Endothelial cell of umbilical vein (primary cell): ENCODE results near the gene SCAMP1. TPM values are rescaled to one million over a fixed set of nuclear protein-coding genes. Genes with fewer than 3 reads are reported as not detected.
A peak's percentile ranks its signal among the peaks of the same experiment; 100 is the strongest.

Experiments
- BruUV-seq: library from RNA; stranded (reverse); fragments of 400-500 nt; replicated peaks from 2 replicates; lab custom pipeline; 2021; lab: Mats Ljungman, UMichigan
- CTCF ChIA-PET: fragments of 300-600, 350-600 bp; sonication (Branson Sonifier 250); formaldehyde crosslinking; loops from one replicate; lab custom pipeline; 2021; ENCODE audit warnings: antibody characterized with exemption, inconsistent platforms; lab: Charles Lee
- POLR2A ChIA-PET: fragments of 300-600, 350-600 bp; sonication (Branson Sonifier 250); formaldehyde crosslinking; loops from one replicate; lab custom pipeline; 2021; ENCODE audit warnings: antibody characterized with exemption, inconsistent platforms; lab: Charles Lee
- DNase-seq: peaks from one replicate; pipeline ENCODE4 v3.0.0-alpha.2; 2011; ENCODE audit warnings: low read depth, low spot score
- FAIRE-seq: peaks from 2 replicates; lab custom pipeline; 2011; peaks lifted over from hg19 to GRCh38; lab: Jason Lieb, UNC
- H2AFZ ChIP-seq: 2 replicates; pipeline ENCODE4 v1.6.0; 2012; ENCODE audit warnings: low read depth, low read length, control low read depth, inconsistent platforms
- H3K27ac ChIP-seq: 2 replicates; pipeline ENCODE4 v1.5.1; 2011; ENCODE audit warnings: low read depth, mild to moderate bottlenecking, control low read depth, low read length, moderate library complexity; ENCODE audit not compliant: insufficient read depth
- H3K27me3 ChIP-seq, 2 experiments: 2 replicates each; pipeline versions ENCODE4 v1.6.0 to v1.6.1; 2011; ENCODE audit warnings: low read length in 2 of 2, mixed read lengths in 1 of 2; ENCODE audit not compliant: control insufficient read depth in 2 of 2, insufficient read depth in 2 of 2
- H3K36me3 ChIP-seq, 2 experiments: 2 replicates in 1 of 2; 3 replicates in 1 of 2; pipeline ENCODE4 v1.5.1; 2011; ENCODE audit warnings: low read length in 2 of 2, mild to moderate bottlenecking in 1 of 2, moderate library complexity in 1 of 2; ENCODE audit not compliant: control insufficient read depth in 2 of 2, insufficient read depth in 2 of 2; ENCODE audit errors: extremely low read depth in 1 of 2
- H3K4me1 ChIP-seq: 3 replicates; pipeline ENCODE4 v1.5.1; 2011; ENCODE audit warnings: mild to moderate bottlenecking, low read length; ENCODE audit not compliant: control insufficient read depth, insufficient read depth; ENCODE audit errors: extremely low read depth
- H3K4me2 ChIP-seq: 2 replicates; pipeline ENCODE4 v1.6.1; 2011; ENCODE audit warnings: low read length, control low read depth, mixed read lengths; ENCODE audit not compliant: insufficient read depth
- H3K4me3 ChIP-seq, 3 experiments: fragments of 200-600 bp in 1 of 3; sonication (generic), shearing (Covaris generic) in 1 of 3; replicated peaks in 1 of 3; 2 replicates each; pipeline ENCODE4 v1.5.1; 2011 to 2016; ENCODE audit warnings: control low read depth in 3 of 3, low read length in 3 of 3, mild to moderate bottlenecking in 2 of 3, inconsistent platforms in 1 of 3, low read depth in 1 of 3, moderate library complexity in 1 of 3; ENCODE audit not compliant: insufficient read depth in 1 of 3
- H3K79me2 ChIP-seq: 2 replicates; pipeline ENCODE4 v1.6.0; 2012; ENCODE audit warnings: low read length, inconsistent platforms; ENCODE audit not compliant: control insufficient read depth, insufficient read depth
- H3K9ac ChIP-seq: replicated peaks from 2 replicates; pipeline ENCODE3; 2011; ENCODE audit warnings: low read length, control low read depth; ENCODE audit not compliant: insufficient read depth; ENCODE audit errors: extremely low read depth
- H3K9me1 ChIP-seq: replicated peaks from 3 replicates; pipeline ENCODE4 v1.6.0; 2011; ENCODE audit warnings: mild to moderate bottlenecking, low read length; ENCODE audit not compliant: control insufficient read depth, insufficient read depth; ENCODE audit errors: extremely low read depth
- H3K9me3 ChIP-seq: replicated peaks from 2 replicates; pipeline ENCODE4 v1.5.1; 2012; ENCODE audit warnings: low read length, inconsistent platforms; ENCODE audit not compliant: control insufficient read depth, insufficient read depth
- H4K20me1 ChIP-seq: replicated peaks from 2 replicates; pipeline ENCODE3; 2011; ENCODE audit warnings: mild to moderate bottlenecking, low read length; ENCODE audit not compliant: control insufficient read depth, insufficient read depth; ENCODE audit errors: extremely low read depth
- CTCF ChIP-seq, 2 donors: IDR thresholded peaks; 1 replicate in 1 of 2; 2 replicates in 1 of 2; pipeline ENCODE4 v1.5.1; 2011; ENCODE audit warnings: low read length in 2 of 2, mild to moderate bottlenecking in 2 of 2, moderate library complexity in 2 of 2, control low read depth in 1 of 2, inconsistent platforms in 1 of 2, low read depth in 1 of 2; ENCODE audit not compliant: insufficient read depth in 1 of 2; ENCODE audit errors: extremely low read depth in 1 of 2
- EZH2 ChIP-seq: IDR thresholded peaks from 2 replicates; pipeline ENCODE4 v1.6.1; 2012; ENCODE audit warnings: borderline replicate concordance, low read depth, mild to moderate bottlenecking, moderate library complexity, low read length, inconsistent platforms; ENCODE audit not compliant: severe bottlenecking
- FOS ChIP-seq: IDR thresholded peaks from 2 replicates; pipeline ENCODE4 v1.6.1; 2011; ENCODE audit warnings: mild to moderate bottlenecking, low read length, moderate library complexity, borderline replicate concordance; ENCODE audit not compliant: insufficient read depth
- GATA2 ChIP-seq: IDR thresholded peaks from 2 replicates; pipeline ENCODE4 v1.7.0; 2011; ENCODE audit warnings: low read depth, mild to moderate bottlenecking, moderate library complexity, mixed read lengths, low read length; ENCODE audit not compliant: insufficient read length, insufficient read depth
- JUN ChIP-seq: IDR thresholded peaks from 2 replicates; pipeline ENCODE4 v1.6.1; 2011; ENCODE audit warnings: borderline replicate concordance, low read depth; ENCODE audit not compliant: insufficient read length, insufficient read depth
- MAX ChIP-seq: IDR thresholded peaks from 2 replicates; pipeline ENCODE4 v1.6.1; 2011; ENCODE audit not compliant: insufficient read depth, insufficient read length
- MYC ChIP-seq: IDR thresholded peaks from one replicate; pipeline ENCODE4 v1.6.1; 2011; ENCODE audit warnings: mild to moderate bottlenecking, low read depth, low read length
- POLR2A ChIP-seq: IDR thresholded peaks from 2 replicates; pipeline ENCODE4 v1.6.1; 2012; ENCODE audit warnings: low read depth, mild to moderate bottlenecking, control low read depth, low read length
- POLR2AphosphoS5 ChIP-seq: IDR thresholded peaks from 2 replicates; pipeline ENCODE4 v1.6.1; 2012; ENCODE audit warnings: low read depth, mild to moderate bottlenecking, control low read depth, low read length, moderate library complexity; ENCODE audit not compliant: insufficient read depth
- dilution Hi-C: fragments of 300-500 bp; cut with MboI; formaldehyde crosslinking; loops from one replicate; pipeline ENCODE4 v1.15.0; 2019; ENCODE audit warnings: low sequenced_read_pairs; ENCODE audit not compliant: extremely low pct_ligation_motif_present
- intact Hi-C: fragments of 100-400 bp; cut with micrococcal nuclease; formaldehyde crosslinking; loops from one replicate; pipeline ENCODE4 v1.10.0; 2022
- polyA plus RNA-seq, 4 experiments: library from polyadenylated mRNA; depleted of rRNA in 3 of 4; stranded (reverse) in 3 of 4; unstranded in 1 of 4; fragments of >200 nt; gene quantifications; 2 replicates each; pipeline versions ENCODE4 v1.2.1 to v1.2.3, GENCODE V29; 2011 to 2012; ENCODE audit warnings: missing spikeins in 1 of 4
- total RNA-seq: library from RNA; stranded (reverse); gene quantifications from 2 replicates; pipeline ENCODE4 v1.2.3, GENCODE V29; 2021

SCAMP1 gene
- total and polyA plus RNA-seq, 2 donors (not counting 3 experiments of a cell fraction or from before 2014, with no cell fraction given), result 13.7 to 29.0 TPM

GRCh38 chr5:78405829-78406750 lies 45.7 kb downstream of the SCAMP1 start:
- intact Hi-C loops, result no loop called here
- BruUV-seq, result no TSS peak
- TF ChIP-seq FOS (peak; percentile 75), JUN (peak; percentile 2), MYC (no peak)
- no peak overlapping the region for H3K4me3 ChIP-seq
- H3K27me3 ChIP-seq, result no peaks in the 10 kb centered on the region
- no peak for FAIRE-seq
- H4K20me1 ChIP-seq, result no peaks in the 10 kb centered on the region
- H3K9ac ChIP-seq, result no peak overlapping the region
- H3K9me1 ChIP-seq, result no peaks in the 10 kb centered on the region
- DNase-seq, result peak; percentile 45
- peaks cover 14% of the 10 kb centered on the region for H3K4me1 ChIP-seq
- CTCF ChIA-PET, result interaction anchor here (1.0 to 1.4 kb wide), 2 partner anchors 11 to 12 kb away, joined by 3 to 4 read pairs; no protein-coding TSS in a partner anchor
- H3K36me3 ChIP-seq, result no peaks in the 10 kb centered on the region
- peak overlapping the region; percentile 37 for H3K27ac ChIP-seq
- dilution Hi-C loops, result no loop called here
- peaks cover 22% of the 10 kb centered on the region for H3K79me2 ChIP-seq
- H2AFZ ChIP-seq, result no peak overlapping the region
- peak overlapping the region; percentile 55 for H3K4me2 ChIP-seq
- POLR2A ChIA-PET, result no interaction called here
- H3K9me3 ChIP-seq, result no peaks in the 10 kb centered on the region

DNA sequence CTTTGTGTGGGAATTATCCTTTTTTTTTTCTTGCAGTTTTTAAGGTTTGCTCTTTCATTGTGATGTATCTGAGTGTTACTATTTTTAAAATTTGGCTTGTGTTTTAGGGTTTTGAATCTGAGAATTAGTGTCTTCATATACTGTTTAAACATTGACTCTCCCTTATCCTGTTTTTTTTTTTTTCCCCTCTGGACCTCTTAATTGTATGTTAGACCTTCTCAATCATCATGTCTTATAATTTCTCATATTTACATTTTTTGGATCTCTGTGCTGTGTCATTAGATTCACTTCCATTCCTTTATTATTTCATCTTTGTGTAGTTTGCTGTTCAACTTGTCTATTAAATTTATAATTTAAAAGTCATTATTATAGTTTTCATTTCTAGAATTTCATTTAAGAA lies 47.0 kb downstream of the SCAMP1 start:
- H4K20me1 ChIP-seq, result no peaks in the 10 kb centered on the region
- no peaks in the 10 kb centered on the region for H3K36me3 ChIP-seq
- H3K9ac ChIP-seq, result no peak overlapping the region
- intact Hi-C loops (no loop called here), dilution Hi-C loops (no loop called here)
- ChIA-PET POLR2A (no interaction called here), CTCF (no interaction called here)
- no peak overlapping the region for H3K4me2 ChIP-seq
- H3K4me1 ChIP-seq, result peaks cover 14% of the 10 kb centered on the region
- H3K27ac ChIP-seq, result no peak overlapping the region
- FAIRE-seq (no peak), DNase-seq (no peak)
- H3K4me3 ChIP-seq, result no peak overlapping the region
- H2AFZ ChIP-seq, result no peak overlapping the region
- no TSS peak for BruUV-seq
- H3K9me3 ChIP-seq, result no peaks in the 10 kb centered on the region
- peaks cover 22% of the 10 kb centered on the region for H3K79me2 ChIP-seq
- no peaks in the 10 kb centered on the region for H3K9me1 ChIP-seq
- no peaks in the 10 kb centered on the region for H3K27me3 ChIP-seq
- TF ChIP-seq MYC (no peak), FOS (no peak), POLR2A (no peak), CTCF (IDR thresholded peaks at IDR 0.05; ENCODE audit: extremely low read depth in 1 of 2, insufficient read depth in 1 of 2, low read depth in 1 of 2, low read length in 2 of 2) (no peak), POLR2AphosphoS5 (no peak), EZH2 (no peak), GATA2 (no peak), JUN (no peak), MAX (no peak)
